ELF-1 (cell line): Measurements from ENCODE around the gene PIK3C2G.
"Not testable (repeated sequence)": the region's sequence is repeated elsewhere in the genome, so short reads cannot be mapped to it uniquely, and the experiment has no call there.

Experiments used
- DNase-seq: peaks from one replicate; pipeline ENCODE4 v3.0.0-alpha.2; 2016; ENCODE audit warnings: low read depth, low spot score

The PIK3C2G gene, protein sequence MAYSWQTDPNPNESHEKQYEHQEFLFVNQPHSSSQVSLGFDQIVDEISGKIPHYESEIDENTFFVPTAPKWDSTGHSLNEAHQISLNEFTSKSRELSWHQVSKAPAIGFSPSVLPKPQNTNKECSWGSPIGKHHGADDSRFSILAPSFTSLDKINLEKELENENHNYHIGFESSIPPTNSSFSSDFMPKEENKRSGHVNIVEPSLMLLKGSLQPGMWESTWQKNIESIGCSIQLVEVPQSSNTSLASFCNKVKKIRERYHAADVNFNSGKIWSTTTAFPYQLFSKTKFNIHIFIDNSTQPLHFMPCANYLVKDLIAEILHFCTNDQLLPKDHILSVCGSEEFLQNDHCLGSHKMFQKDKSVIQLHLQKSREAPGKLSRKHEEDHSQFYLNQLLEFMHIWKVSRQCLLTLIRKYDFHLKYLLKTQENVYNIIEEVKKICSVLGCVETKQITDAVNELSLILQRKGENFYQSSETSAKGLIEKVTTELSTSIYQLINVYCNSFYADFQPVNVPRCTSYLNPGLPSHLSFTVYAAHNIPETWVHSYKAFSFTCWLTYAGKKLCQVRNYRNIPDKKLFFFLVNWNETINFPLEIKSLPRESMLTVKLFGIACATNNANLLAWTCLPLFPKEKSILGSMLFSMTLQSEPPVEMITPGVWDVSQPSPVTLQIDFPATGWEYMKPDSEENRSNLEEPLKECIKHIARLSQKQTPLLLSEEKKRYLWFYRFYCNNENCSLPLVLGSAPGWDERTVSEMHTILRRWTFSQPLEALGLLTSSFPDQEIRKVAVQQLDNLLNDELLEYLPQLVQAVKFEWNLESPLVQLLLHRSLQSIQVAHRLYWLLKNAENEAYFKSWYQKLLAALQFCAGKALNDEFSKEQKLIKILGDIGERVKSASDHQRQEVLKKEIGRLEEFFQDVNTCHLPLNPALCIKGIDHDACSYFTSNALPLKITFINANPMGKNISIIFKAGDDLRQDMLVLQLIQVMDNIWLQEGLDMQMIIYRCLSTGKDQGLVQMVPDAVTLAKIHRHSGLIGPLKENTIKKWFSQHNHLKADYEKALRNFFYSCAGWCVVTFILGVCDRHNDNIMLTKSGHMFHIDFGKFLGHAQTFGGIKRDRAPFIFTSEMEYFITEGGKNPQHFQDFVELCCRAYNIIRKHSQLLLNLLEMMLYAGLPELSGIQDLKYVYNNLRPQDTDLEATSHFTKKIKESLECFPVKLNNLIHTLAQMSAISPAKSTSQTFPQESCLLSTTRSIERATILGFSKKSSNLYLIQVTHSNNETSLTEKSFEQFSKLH (N-terminal part only)

DNA sequence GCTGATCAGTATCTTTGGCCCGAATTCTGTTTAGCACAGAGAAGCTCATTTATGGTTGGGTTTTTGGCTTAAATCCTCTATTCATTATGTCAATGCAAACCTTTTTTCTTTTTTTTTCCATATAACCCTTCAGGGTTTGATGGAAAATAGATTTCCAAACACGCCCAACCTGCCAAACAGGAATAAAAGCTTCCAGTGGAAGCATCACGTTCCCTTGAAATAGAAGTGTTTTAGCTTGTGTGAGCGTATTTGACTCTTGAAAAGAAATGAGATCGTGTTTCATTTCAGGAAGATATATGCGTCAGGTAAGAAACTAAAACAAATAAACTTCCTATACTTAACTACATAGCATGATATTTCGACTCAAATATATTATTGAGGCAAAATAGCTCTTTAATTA is at the start of gene PIK3C2G:
PIK3C2G (plus strand) TSS at position 246 of the 400 bp plus-strand sequence. CDS start 20,564 bp downstream, outside the sequence.
- DNase-seq = peak; percentile 6

DNA sequence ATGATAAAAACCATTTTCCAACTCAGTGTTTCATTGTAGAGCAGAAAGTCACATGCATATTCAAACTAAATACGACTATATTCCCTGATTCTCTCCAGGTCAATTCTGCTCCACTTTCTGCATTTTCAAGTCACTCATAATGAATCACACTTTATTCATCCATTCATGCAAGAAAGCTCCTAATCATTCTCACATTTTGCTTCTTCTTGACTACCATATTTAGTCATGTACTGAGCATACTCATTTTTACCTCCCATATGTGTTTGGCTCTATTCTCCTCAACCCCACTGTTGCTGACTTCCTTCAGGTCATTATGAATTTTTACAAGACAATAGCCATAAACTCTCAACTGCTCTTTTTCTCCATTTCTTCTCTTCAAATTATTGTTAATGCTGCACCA is 43.4 kb upstream of the PIK3C2G start:
- DNase-seq = no peak

DNA sequence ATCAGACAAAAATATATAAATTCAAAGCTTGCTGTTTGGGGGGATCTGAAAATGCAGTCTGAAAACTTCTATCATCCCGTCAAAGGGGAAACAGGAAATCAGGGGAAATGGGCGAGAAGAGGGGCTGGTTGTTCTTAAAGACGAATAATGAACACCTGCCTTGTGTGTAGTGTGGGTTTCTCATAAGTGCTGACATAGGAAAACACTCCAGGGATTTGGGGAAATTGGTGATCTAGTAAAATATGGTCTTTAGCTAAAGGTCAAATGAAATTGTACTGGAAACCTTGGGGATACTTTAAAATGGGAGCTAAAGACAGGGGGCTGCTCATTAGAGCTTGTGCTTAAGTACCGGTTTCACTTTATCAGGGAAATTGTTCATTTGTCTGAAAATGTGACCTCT is 39.6 kb upstream of the PIK3C2G start:
- DNase-seq = no peak

DNA sequence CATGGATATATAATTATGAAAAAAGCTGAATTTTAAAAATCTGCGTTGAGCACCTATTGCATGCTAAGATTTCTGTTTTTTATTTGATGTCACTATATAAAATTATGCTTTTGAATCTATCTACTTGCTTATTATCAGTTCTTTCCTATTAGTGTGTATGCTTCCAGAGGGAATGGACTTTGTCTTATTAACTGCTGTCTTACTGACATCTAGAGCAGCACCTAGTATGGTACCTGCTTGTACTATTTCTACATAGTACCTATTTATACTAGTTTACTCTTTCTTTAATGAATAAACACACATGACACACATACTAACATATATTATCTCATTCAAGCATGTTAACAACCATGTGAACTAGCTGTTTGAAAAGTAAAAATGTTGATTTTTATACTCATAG is 38.6 kb upstream of the PIK3C2G start:
- DNase-seq = no peak

DNA sequence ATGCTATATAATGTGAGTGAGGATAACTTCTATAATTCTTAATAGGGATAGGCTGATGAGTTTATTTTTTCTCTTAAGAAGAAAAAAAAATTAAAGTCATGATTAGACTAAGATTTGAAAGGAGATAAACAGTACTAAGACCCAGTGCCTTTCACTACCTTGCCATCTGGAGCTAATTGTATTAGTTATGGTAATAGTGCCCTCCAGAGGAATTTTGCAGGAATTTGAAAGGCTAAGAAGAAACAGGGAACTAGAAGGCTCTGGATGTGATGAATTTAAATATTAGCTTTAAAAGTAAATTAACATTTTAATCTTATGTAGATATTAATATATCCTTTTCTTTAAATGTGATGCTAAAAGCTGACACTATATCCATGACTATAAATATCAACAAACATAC is 36.6 kb upstream of the PIK3C2G start:
- DNase-seq = no peak

DNA sequence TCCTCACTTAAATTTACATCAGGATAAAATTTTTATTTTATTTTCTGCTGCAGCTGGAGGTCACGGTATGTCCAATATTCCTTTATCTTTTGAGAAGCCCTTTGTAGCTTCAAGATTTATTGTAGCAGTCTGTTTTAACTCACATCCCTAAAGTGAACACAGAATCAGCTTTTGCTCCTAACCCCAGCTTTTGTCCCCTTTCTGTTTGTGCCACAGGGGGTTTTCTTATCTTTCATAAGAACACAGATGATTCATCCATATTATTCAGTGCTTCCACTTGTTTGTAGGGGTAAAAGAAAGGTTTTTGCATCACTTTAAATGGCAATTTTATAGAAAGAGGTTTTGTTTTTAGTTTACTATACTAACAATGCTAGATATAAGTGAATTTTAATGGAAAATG is 21.8 kb upstream of the PIK3C2G start:
- DNase-seq = no peak

DNA sequence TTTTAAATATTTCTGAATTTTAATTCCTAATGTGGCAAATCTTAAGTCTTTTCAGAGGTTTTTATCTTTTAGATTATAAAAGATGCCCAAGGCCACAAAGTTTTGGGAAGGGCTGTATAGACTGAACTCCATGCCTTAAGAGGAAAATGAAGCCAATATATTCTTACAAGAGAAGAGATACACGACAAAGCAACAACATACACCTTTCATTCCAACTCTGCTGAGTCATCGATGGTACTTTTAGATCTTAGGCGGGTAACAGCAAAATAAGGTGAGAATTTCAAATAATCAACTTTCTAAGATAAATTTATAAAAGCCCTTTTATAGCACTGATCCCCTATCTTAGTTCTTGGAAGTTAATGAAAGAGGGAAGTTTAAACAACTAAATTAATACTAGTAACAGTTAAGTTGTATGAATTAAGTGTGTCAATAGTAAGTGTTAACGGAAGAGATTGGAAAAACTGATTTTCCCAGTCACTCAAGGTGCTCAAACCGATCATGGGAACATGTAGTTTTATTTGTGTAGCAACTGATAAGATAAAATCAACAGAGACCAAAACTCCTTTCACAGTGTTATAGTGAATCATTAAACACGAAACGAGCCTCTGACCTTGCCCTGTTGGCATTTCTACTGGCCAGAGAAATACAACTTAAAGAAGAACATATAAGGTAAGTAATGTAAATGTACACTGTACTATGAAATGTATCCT is 18.8 kb upstream of the PIK3C2G start:
- DNase-seq = no peak

DNA sequence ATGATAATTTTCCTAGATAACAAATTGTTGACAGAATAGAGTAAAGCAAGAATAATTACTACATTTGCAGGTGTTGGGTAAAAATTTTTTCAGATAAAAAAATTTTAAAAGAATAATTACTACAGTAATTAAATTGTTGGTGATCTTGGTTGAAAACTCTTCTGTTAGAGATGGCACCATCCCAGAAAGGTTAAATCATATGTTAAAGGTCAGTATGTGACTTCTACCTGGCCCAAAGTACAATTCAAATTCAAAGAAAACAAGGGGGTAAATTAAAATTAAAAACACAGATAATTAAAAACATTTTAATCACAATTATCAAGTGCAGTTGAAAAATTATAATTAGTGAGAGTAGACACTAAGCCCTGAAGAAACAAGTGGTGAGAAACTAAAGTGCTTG is 18.1 kb upstream of the PIK3C2G start:
- no peak for DNase-seq

DNA sequence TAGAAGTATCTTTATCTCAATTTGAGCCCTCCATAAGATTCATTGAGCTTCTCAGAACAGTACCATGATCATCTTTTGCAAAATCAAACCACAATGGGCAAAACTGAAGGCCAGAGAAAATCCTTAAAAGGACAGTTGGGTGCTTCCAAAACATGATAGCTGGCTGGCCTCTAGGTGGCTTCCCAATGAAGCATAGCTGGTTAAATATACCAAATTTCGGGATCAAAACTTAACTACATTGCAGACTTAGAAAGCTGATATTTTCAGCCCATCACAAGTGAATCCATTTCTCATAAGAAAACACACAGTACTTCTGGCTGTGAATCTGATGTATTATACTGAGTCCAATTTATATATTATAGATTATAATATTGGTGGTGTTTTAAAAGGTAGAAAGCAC is 15.3 kb upstream of the PIK3C2G start:
- no peak for DNase-seq

DNA sequence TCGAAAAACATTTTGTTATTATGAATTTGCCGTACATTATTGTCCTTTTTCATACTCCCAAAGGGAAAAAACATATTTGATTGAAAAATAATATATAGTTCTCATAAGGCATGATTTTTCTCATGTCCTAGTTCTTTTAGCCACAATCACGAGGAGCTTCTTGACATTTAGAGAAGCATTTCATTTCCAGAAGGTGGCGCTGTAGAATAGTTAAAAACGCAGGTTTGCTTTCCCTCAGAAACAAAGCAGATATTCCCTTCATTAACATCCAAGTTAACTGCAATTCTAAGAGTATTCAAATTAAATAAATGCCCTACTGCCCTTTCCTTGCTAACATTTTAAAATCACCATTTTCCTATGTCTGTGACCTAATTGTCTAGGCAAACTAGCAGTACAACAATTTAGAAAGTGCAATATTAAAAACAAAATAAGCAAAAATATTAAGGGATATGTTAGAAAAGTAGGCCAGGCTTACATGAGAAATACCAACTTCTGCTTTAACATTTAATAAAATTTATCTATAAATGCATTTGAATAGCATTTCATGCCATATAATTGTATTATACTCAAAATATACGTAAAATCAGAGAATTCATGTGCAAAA is 10.9 kb upstream of the PIK3C2G start:
- peak; percentile 36 for DNase-seq

DNA sequence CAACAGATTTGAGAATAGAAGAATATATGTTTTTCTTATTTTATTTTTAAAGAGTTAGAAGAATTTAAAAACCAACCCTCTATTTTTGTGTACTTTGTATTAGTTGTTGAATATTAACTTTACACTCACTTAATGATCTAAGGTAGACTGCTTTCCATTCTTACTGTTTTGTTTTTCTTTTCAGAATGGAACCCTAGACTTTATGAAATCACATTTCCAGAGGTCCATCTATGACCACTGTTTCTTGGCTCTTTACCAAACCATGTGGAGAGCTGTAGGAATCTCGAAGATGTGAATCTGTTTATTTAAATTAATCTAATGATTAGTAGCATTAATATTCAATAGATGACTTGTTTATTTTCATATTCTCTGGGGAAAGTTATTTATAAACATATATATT is 7.2 kb upstream of the PIK3C2G start:
- no peak for DNase-seq

DNA sequence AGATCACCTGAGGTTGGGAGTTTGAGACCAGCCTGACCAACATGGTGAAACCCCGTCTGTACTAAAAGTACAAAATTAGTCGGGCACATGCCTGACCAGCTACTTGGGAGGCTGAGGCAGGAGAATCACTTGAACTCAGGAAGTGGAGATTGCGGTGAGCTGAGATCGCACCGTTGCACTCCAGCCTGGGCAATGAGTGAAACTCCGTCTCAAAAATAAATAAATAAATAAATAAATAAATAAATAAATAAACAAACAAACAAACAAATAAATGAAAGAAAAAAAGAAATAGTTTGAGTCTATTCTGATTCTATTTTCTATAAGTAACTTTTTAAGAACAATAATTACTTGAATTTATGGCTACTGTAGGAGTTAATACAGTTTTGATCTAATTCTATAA is 6.3 kb upstream of the PIK3C2G start:
- DNase-seq = not testable (repeated sequence)

DNA sequence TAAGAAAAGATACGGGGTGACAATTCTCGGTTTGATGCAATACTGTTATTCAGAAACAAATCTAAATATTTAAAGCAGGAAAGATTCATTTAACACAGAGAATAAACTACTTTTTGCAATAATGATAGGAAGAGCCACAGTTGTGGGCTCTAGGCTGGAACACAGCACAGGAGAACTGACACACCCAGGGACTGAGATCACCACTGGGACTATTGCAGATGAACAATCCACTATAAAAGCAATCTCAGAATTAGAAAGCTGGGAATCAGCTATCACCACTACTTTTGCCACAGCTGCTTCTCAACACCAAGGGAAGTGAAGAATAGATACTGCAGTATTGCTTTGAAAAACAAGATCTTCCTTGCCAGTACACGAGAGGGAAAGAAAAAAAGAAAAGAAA is 4.1 kb upstream of the PIK3C2G start:
- no peak for DNase-seq

DNA sequence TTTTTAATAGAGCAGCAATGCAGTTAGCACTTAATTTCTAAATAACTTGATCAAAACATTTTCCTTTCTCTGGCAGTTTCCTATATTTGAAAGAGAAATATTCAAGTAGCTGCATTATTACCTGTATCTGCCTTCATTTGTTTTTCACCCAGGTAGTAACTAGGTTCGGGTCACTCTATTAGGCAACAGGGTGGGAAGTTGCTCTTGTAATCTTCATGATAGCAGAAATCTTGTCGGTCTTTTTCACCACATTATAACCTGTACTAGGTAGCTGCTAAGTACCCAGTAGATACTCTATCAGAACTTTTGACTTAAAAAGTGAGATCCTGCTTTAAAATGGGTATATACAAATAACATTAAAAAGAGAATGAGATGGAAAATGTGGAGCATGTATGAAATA is 2.4 kb upstream of the PIK3C2G start:
- DNase-seq = no peak

DNA sequence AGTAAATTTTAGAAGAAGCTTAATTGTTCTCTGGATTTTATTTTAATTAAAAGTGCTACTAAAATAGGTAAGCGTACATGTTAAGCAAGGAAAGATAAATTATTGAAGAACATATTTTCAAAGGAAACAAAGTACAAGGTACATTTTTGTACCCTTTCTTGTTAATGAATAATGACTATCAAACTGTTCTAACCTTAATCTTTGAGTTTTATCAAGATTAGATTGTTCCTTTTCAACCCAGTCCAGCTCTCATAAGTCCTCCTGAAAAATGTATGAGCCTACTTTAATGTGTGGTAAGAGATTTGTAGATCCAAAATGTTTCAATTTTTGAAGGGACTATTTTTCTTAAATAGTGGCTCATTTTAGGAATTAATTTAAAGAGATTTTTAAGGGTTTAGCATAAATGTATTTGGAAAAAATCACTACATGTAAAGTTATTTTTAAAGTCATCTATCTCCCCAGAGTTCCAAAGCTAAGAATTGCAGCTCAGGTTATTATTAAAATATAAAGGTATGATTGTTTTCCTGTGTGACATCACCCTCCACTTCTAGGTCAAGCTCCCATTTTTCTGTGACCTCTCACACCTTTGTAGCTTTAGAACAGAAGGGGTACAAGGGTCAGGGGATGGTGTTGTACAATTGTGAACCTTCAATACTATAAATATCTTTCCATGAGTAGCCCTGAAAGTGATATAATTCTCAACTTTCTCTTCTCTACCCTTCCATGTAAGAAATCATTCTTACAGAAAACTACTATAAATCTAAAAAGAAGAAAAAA is 1.2 kb upstream of the PIK3C2G start:
- no peak for DNase-seq

DNA sequence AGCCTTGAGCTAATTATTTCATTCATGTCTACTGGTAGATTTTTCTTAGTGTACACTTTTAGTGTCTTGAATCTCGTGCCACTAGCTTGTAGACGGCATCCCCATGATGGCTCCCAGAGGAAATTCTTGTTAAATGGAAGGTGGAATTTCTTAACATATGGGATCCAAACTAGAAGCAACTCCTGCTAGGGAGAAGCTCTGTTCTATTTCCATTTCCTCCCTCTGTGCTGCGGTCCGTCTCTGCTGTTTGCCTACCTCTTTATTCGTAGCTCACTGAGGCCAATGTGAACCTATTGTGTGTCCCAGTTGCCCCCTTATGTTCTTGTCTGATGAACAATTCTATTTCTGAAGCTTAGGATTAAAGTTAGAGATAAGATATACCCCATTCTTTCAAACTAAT is 588 bp downstream of the PIK3C2G start:
- DNase-seq = no peak

DNA sequence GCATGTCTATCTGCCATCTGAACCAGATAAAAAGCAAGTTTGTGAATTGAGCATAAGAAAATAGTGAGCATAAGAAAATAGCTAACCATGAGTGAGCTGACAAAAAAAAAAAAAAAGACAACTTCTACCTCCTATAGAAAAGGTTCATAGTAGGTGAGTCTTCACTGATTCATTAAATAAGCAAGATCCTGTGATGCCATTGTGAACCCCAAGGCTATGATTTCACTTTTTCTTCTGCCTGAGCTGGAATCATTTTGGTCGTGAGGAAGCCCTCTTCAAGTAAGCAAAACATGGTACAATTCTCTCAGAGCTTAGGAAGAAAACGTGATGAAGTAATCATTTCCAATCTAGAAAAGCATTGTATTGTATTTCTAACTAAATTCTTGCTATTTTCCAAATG is 1.2 kb downstream of the PIK3C2G start:
- no peak for DNase-seq

DNA sequence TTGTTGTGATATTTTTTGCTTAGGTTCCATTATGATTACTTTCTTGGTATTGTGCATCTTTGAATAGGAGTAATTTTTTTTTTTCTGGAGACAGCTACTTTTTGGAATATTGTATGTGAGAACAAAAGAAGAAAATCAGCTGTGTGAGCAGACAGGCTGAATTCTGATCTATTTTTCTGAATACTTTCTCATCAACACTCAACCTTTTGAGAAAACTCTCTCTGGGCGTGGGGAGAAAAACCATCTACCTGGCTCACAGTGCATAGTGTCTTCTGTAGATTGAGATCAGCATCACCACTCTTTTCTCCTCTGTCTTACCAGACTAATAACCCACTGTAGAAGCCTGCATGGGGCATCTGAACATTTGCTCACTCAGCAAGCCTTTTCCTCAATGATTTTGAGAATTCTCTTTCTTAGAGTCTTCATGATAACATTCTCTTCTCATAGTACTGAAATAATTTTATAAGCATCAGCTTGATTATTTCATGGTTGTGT is 3.3 kb downstream of the PIK3C2G start:
- no peak for DNase-seq

DNA sequence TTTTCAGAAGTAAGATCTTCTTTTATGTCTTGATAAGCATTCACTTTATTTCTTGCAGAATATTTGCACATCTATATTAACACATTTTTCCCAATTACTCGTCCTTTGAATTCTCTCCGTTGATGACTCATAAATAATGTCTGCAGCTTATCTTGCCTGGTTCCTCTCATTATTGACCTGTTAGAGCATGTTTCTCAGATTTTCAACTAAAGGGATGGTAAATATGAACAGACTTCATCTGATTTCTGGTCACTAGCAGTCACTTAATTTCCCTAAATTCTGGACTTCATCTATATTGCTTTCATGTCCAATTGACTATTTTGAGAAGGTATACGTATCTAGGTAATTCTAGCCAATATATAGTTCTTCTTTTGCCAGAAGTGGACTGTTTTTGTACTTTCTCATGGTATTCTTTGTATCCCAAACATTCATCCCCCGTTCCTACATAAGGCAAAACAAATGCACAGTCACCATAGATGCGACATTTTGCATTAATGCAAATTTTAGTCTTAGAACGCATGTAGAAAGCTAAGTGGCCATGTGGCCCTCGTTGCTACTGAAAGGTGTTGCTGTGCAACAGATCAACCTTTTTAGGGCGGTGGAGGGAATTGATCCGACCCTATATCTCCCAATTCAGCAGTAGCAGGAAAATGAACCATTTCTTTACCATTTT is 6.2 kb downstream of the PIK3C2G start:
- no peak for DNase-seq
